HEK293 (cell line): ENCODE results near the gene BST1.

ENCODE experiments used
- CTCF ChIA-PET: fragments of 350-600 bp; formaldehyde crosslinking; extraction: SDS; loops from one replicate; lab custom pipeline; 2021; ENCODE audit warnings: antibody characterized with exemption; lab: Yijun Ruan, JAX
- POLR2A ChIA-PET: fragments of 300-600 bp; formaldehyde crosslinking; extraction: SDS; loops from one replicate; lab custom pipeline; 2020; ENCODE audit warnings: antibody characterized with exemption, inconsistent platforms; lab: Yijun Ruan, JAX
- H3K27ac ChIP-seq: fragments of 200-500 bp; sonication (Bioruptor generic); 2 replicates; pipeline ENCODE4 v1.5.1; 2014; ENCODE audit warnings: low read depth, low read length, control low read depth, inconsistent platforms; ENCODE audit errors: extremely low read depth
- H3K36me3 ChIP-seq, 2 experiments: fragments of 200-500 bp in 1 of 2; sonication (Bioruptor generic) in 1 of 2; 1 replicate in 1 of 2; 2 replicates in 1 of 2; pipeline ENCODE4 v1.5.1; 2014 to 2017; ENCODE audit warnings: inconsistent platforms in 2 of 2, low read length in 2 of 2; ENCODE audit not compliant: control insufficient read depth in 2 of 2, insufficient read depth in 1 of 2
- H3K4me1 ChIP-seq: fragments of 200-500 bp; sonication (Bioruptor generic); 2 replicates; pipeline ENCODE4 v1.5.1; 2014; ENCODE audit warnings: mild to moderate bottlenecking, low read length, inconsistent platforms; ENCODE audit not compliant: control insufficient read depth, insufficient read depth
- H3K4me3 ChIP-seq: 2 replicates; pipeline ENCODE4 v1.5.1; 2011; ENCODE audit warnings: low read depth, mild to moderate bottlenecking, control low read depth, low read length, moderate library complexity
- H3K9me3 ChIP-seq: fragments of 200-500 bp; sonication (Bioruptor generic); 2 replicates; pipeline ENCODE4 v1.5.1; 2014; ENCODE audit warnings: low read depth, low read length, inconsistent platforms; ENCODE audit not compliant: control insufficient read depth, insufficient read depth
- BCL6B ChIP-seq: fragments of 450-650 bp; formaldehyde crosslinking; IDR thresholded peaks from 2 replicates; pipeline ENCODE4 v1.5.1; 2017; ENCODE audit warnings: missing biosample characterization, missing genetic modification characterization
- GFI1B ChIP-seq: fragments of 450-650 bp; formaldehyde crosslinking; IDR thresholded peaks from 2 replicates; pipeline ENCODE4 v1.5.1; 2016; ENCODE audit warnings: missing biosample characterization, missing genetic modification characterization
- PATZ1 ChIP-seq: fragments of 450-650 bp; formaldehyde crosslinking; IDR thresholded peaks from 2 replicates; pipeline ENCODE4 v1.5.1; 2016; ENCODE audit warnings: missing biosample characterization, missing genetic modification characterization
- PRDM1 ChIP-seq: fragments of 450-650 bp; formaldehyde crosslinking; IDR thresholded peaks from 2 replicates; pipeline ENCODE4; 2016; ENCODE audit warnings: missing biosample characterization, missing genetic modification characterization
- PRDM2 ChIP-seq: fragments of 450-650 bp; formaldehyde crosslinking; IDR thresholded peaks from 2 replicates; pipeline ENCODE4 v1.5.1; 2016; ENCODE audit warnings: missing biosample characterization, missing genetic modification characterization, borderline replicate concordance
- ZBTB49 ChIP-seq: fragments of 450-650 bp; formaldehyde crosslinking; IDR thresholded peaks from 2 replicates; pipeline ENCODE4 v1.5.1; 2016; ENCODE audit warnings: missing biosample characterization, missing genetic modification characterization, low read depth
- ZBTB8A ChIP-seq: fragments of 450-650 bp; formaldehyde crosslinking; IDR thresholded peaks from 2 replicates; pipeline ENCODE4 v1.5.1; 2016; ENCODE audit warnings: missing biosample characterization, missing genetic modification characterization
- ZFP3 ChIP-seq: fragments of 450-650 bp; formaldehyde crosslinking; IDR thresholded peaks from 2 replicates; pipeline ENCODE4 v1.5.1; 2016; ENCODE audit warnings: low read depth, missing biosample characterization, missing genetic modification characterization
- ZNF132 ChIP-seq: fragments of 450-650 bp; formaldehyde crosslinking; IDR thresholded peaks from 2 replicates; pipeline ENCODE4 v1.5.1; 2017; ENCODE audit warnings: missing biosample characterization, missing genetic modification characterization, borderline replicate concordance
- ZNF146 ChIP-seq: fragments of 450-650 bp; formaldehyde crosslinking; IDR thresholded peaks from 2 replicates; pipeline ENCODE4 v1.5.1; 2016; ENCODE audit warnings: missing biosample characterization, missing genetic modification characterization
- ZNF23 ChIP-seq: fragments of 450-650 bp; formaldehyde crosslinking; IDR thresholded peaks from 2 replicates; pipeline ENCODE4 v1.5.1; 2016; ENCODE audit warnings: missing biosample characterization, missing genetic modification characterization, borderline replicate concordance
- ZNF26 ChIP-seq: fragments of 450-650 bp; formaldehyde crosslinking; IDR thresholded peaks from 2 replicates; pipeline ENCODE4 v1.5.1; 2016; ENCODE audit warnings: missing biosample characterization, missing genetic modification characterization
- ZNF266 ChIP-seq: fragments of 450-650 bp; formaldehyde crosslinking; IDR thresholded peaks from 2 replicates; pipeline ENCODE4 v1.5.1; 2016; ENCODE audit warnings: missing biosample characterization, missing genetic modification characterization, low read depth
- ZNF366 ChIP-seq: fragments of 450-650 bp; formaldehyde crosslinking; conservative IDR thresholded peaks from 2 replicates; pipeline ENCODE4 v1.5.1; 2016; ENCODE audit warnings: missing biosample characterization, missing genetic modification characterization
- ZNF449 ChIP-seq: fragments of 450-650 bp; formaldehyde crosslinking; IDR thresholded peaks from 2 replicates; pipeline ENCODE4 v1.5.1; 2017; ENCODE audit warnings: missing biosample characterization, mild to moderate bottlenecking, missing genetic modification characterization, moderate library complexity
- ZNF514 ChIP-seq: fragments of 450-650 bp; formaldehyde crosslinking; IDR thresholded peaks from 2 replicates; pipeline ENCODE4 v1.5.1; 2016; ENCODE audit warnings: missing biosample characterization, missing genetic modification characterization
- ZNF596 ChIP-seq: fragments of 450-650 bp; IDR thresholded peaks from 2 replicates; pipeline ENCODE4 v1.5.0; 2018; ENCODE audit warnings: missing biosample characterization, mild to moderate bottlenecking, missing genetic modification characterization, moderate library complexity
- ZNF645 ChIP-seq: fragments of 450-650 bp; formaldehyde crosslinking; IDR thresholded peaks from 2 replicates; pipeline ENCODE4; 2016; ENCODE audit warnings: missing biosample characterization, missing genetic modification characterization
- ZNF768 ChIP-seq: fragments of 450-650 bp; formaldehyde crosslinking; IDR thresholded peaks from 2 replicates; pipeline ENCODE4 v1.5.1; 2018; ENCODE audit warnings: missing biosample characterization, mild to moderate bottlenecking, missing genetic modification characterization
- ZNF777 ChIP-seq: fragments of 450-650 bp; formaldehyde crosslinking; IDR thresholded peaks from 2 replicates; pipeline ENCODE4 v1.5.1; 2017; ENCODE audit warnings: missing biosample characterization, missing genetic modification characterization, borderline replicate concordance

BST1 gene

GRCh38 chr4:15683143-15683495 lies 19.7 kb upstream of the BST1 start (continued):
- no peak for TF ChIP-seq ZNF132 (tag by site-specific recombination)
- TF ChIP-seq PRDM2 (tag by site-specific recombination) = no peak
- TF ChIP-seq, all 188 proteins: peak for 0

- Histone ChIP-seq H3K4me1 (no peaks in the 10 kb centered on the region), H3K36me3 (peaks cover 2 to 52% of the 10 kb centered on the region in 2 experiments), H3K4me3 (no peak overlapping the region), H3K9me3 (no peaks in the 10 kb centered on the region), H3K27ac (no peak overlapping the region)
- POLR2A ChIA-PET = no interaction called here
- CTCF ChIA-PET = interaction anchor here (1.1 kb wide), 1 partner anchor 198 kb away, joined by 3 read pairs; no protein-coding TSS in a partner anchor
- TF ChIP-seq ZNF596 (tag by site-specific recombination) (no peak), ZNF366 (tag by site-specific recombination) (no peak), BCL6B (tag by site-specific recombination) (no peak), ZNF645 (tag by site-specific recombination) (no peak), ZNF449 (tag by site-specific recombination) (no peak), ZFP3 (tag by site-specific recombination) (no peak), ZNF266 (no peak), PRDM1 (tag by site-specific recombination) (no peak), ZBTB8A (no peak), ZBTB49 (tag by site-specific recombination) (no peak), ZNF146 (tag by site-specific recombination) (no peak), ZNF23 (tag by site-specific recombination) (no peak), ZNF768 (tag by site-specific recombination) (no peak), ZNF777 (tag by site-specific recombination) (no peak), ZNF26 (tag by site-specific recombination) (no peak), PATZ1 (tag by site-specific recombination) (no peak), GFI1B (tag by site-specific recombination) (no peak), ZNF514 (tag by site-specific recombination) (no peak)
Observed at GRCh38 chr4:15684498-15684897, 18.4 kb upstream of the BST1 start.
